AML-193 (cell line): ENCODE measurements around the gene FOXO6.

Experiments used
- DNase-seq, 2 experiments: peaks; one replicate each; lab custom pipeline; 2025; lab: John Stamatoyannopoulos, UW

FOXO6 gene

DNA sequence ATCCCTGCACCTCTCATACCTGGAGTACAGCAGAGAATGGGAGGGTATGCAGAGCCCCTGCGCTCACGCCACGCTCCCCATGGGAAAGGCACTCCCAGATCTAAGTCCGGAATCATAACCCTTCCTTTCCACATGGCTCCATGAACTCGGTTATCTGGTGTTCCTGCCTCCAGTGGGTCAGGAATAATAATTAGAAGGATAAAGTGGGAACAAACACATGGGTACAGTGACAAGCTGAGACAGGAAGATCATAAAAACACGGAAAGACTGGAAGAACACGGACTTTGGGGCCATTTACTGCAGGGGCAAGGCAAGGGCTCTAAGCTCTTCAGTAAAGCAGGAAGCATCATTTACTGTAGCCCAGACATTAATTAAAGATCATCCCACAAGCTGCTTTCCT lies 48.6 kb downstream of the FOXO6 start:
- no peak for DNase-seq

DNA sequence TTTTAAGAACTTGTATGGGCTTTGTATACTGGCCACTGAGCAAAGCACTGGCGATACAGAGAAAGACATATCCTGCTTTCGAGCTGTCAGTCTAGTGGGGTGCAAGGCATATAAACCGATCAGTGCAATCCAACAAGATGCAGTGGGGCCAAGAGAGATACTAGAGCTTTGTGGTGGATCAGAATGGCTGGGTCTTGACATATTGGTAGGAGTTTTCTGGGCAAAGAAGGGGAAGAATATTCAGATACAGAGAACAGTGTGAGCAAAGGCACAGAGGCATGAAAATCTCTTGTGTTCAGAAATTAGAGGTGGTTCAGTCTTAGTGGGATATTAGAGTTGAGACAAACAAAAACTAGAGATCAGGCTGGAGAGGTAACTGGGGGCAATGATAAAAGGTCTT lies 49.2 kb downstream of the FOXO6 start:
- DNase-seq: no peak

DNA sequence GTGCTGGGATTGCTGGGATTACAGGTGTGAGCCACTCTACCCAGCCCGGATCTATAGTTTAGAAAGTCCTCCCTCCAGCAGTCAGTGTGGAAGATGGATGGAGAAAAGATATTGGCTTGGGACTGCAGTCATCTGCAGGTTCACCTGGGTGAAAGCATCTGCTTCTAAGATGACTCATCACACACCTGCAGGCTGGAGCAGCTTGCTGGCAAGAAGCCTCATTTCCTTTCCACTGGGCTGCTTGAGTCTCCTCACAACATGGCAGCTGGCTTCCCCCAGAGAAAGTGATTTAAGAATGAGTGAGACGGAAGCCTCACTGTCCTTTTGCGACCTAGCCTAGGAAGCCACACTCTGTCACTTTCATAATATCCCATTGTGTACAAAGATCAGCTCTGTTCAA lies 50.0 kb downstream of the FOXO6 start:
- no peak for DNase-seq

DNA sequence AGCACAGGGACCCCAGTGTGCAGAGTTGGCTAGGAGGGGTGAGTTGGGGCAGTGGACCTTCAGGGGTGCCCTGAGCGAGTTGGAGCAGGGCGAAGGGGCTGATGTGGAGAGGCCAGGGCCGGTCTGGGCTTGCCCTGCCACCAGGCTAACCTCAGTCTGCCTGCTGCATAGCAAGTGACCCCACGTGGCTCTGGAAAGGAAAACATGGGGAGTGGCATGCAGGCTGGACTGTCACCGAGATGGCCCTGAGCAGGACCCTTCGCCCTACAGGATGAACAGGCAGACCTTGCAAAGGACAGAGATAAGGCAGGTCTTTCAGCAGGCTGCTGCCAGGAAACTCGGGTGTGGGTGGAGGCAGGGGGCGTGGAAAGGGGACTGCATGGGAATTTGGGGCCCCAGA lies 51.5 kb downstream of the FOXO6 start:
- no peak for DNase-seq

DNA sequence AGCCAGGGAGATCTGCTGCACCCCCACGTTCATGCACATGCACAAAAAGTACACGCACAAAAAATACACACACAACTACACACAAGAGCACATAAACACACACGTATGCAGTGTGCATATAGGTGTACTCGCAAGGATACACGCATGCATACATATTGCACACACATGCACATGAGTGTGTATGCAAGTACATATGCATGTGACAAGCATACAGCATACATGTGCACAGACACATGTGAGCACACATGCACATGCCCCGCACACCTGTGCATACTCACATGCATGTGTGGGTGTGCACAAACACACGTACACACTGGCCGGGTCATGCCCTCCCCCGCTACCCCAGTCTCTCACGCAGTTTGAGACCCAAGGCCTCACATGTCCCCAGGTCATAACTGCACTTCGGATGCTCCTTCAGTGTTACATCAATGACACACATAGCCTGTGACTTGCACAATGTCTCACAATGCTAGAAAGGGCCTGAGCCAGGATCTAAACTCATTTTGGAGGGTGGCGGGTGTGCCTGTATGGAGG lies 52.6 kb downstream of the FOXO6 start:
- DNase-seq: no peak

DNA sequence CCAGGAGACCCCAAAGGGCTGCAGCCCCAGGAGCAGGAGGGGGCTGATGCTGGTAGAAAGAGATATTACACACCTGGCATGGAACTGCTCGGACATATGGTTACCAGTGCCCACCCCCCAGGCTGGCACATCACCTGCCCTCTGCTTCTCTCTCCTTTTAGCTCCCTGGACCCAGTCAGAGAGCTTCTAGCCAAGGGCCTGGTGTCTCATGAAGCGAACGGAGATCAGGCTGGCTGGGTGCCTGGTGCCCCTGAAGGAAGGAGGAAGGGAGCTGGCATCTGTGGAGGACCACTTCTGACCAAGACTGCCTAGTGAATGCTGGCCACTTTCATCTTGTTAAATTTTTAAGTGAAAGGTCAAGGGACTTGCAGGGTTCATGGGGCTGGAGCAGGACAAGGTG lies 53.1 kb downstream of the FOXO6 start:
- DNase-seq: no peak

DNA sequence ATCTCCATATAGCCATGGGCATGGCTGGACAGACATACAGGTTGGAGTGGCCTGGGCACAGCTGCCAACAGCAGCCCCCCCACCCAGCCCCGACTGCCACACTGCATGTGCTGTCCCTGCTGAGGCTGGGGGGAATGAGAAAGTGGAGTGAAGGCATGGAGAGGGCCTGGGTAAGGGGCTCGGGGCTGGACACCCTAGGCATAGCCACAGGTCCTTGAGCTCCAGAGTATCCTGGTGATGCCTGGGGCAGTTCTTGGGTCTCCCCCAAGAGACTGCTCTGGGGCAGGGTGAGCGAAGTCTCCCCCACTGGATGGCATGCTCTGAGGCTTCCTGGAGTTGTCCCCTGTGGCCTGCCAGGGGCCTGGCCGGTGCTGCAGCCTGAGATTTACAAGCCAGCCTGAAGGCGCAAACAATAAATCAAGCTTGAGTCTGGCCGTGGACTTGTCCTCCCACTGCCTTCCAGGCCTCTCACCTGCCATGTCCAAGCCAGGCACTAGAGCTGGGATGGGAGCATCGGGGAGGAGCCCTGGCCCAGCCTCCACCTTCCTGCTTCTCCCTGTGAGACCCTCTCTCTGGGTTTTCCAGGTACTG lies 53.6 kb downstream of the FOXO6 start:
- no peak for DNase-seq

DNA sequence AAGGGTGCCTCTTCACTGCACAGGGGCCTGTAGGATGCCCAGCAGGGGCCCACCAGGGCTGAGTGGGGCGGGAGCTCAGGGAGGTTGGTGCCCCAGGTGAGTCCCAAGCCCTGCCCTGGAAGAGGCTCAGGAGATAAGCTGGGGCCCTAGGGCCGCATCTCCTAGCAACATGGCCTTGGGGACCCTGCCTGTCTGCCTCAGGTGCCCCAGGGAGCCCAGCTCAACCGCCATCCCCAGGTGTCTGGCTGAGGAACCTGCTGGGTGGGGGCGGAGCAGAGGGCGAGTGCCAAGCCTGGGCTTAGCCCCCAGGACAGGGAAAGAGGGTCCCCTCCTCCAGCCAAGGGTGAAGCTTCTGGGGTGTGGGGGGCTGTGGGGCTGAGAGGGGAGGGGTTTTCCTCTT lies 54.8 kb downstream of the FOXO6 start:
- DNase-seq: no peak

DNA sequence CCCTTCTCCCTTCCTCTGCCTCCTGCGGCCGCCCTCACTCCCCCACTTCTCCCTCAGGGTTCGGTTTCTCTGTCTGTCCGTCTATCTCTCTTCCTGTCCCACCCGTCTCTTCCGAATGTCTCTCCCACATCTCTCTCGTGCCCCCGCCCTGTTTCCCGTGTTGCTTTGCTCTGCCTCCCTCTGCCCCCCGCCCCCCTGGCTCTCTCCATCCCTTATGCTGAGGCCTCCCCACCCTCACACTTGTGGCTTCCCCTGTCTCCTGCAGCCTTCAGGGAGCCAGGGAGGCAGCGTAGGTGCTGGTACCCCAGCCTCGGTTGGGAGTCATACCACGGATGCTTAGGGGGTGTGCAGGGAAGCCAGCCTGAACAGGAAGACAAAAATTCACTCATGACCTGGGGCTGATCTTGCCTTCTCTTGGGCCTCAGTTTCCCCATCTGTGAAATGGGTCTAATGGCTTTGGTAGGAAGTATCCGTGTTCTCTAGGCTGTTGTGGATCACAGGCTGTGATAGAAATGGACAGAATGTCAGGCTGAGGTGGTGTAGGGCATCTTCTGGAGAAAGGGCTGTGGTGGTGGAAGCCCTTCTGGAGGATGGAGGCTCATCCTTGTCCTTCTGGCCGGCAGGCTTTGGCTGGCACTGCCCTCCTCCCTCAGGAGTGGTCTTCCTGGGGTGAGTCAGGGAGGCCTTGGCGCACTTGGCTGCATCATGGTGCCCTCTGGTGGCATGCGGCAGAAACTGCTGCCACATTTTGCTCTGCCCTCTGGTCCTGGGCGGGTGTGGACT lies 55.5 kb downstream of the FOXO6 start:
- DNase-seq: peak; percentile 14 to 34

DNA sequence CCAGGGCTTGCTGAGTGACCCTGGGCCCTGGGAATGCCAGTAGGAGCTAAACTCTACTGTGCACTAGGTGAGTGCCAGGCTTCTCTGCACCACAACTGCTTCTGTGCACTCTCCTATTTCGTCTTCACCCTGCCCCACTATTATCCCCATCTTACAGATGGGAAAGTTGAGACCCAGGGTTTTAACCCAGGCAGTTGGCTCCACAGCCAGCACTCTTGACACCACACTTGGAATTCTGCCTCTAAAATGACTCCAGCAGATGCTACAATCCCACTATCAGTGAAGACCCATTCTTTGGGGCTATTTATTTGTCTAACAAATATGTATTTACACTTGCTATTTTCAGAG lies 56.1 kb downstream of the FOXO6 start:
- no peak for DNase-seq

DNA sequence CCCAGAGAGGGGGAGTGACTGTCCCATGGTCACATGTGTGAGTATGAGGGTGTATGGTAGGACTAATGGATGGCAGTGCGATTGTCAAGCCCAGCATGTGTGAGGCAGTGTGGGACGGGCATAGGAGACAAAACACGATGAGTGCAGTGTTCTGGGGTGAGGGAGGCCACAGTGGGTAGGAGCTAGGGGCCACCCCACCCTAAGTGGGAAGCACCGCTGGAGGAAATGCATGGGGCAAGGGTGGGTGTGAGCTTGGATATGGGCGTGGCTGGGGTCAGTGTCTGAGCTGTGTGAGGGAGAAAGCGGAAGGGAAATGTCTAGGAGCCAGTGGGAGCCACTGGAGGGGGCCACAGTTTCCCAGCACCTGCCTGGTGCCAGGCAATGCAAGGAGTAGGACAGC lies 56.5 kb downstream of the FOXO6 start:
- DNase-seq: no peak

DNA sequence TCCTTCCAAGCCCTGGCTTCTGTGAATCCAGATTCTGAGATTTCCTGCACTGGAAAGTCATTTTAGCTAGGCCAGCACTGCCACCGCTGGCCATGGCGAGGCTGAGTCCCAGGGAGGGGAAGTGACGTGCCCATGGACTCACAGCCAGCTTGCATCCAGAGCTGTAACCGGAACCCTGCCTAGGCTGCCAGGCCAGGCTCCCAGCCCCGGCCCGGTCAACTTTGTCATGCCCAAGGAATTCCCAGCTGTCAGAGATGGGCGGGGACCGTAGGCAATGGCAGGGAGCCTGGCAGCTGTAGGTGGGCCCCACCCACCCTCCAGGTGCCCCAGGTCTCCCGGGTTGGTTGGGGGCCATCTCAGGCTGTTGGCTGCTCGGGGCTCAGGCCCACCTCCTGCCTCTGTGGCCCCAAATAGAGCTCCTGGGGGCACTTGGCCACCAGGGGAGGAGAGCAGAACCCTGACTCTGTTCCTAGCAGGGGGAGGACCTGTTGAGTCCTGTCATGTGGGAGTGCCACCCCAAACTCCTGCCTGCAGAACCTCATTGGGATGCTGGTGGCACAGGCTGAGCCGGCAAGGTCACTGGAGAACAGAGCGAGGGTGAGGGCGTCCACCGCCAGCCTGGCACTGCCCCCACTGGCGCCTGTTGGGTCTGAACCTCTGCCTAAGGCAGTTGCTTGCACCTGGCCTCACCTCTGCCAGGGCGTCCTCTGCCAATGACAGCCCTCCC lies 57.8 kb downstream of the FOXO6 start:
- DNase-seq: no peak

DNA sequence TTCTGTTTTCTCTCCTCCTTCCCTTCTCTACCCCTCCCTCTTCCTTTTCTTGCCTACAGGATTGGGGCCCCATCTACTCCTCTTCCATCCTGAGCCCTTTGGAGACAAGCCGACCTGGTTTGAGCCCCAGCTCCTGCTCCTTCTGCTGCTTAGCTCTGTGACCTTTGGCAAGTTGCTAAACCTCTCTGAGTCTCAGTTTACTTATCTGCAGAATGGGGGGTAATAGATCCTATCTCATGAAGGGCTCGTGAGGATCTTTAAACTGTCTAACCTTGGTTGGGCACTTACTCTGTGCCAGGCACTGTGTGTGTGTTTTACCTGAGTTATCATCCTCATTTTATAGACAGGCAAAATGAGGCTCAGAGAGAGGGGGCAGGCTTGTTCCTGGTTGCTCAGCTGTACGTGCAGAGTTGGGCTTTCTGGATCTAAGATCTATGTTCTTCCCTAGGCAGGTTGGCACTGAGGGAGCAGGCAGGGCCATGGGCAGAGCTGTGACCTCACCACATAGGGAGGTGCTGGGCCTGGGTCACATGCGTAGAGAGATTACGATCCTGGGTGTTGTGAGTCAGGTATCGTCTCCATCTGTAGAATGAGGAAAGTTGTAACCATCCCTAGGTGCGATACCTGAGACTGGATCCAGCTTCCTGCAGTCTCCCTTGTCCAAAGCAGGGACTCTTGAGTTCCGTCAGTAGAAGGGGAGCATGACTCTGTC lies 58.5 kb downstream of the FOXO6 start:
- DNase-seq: no peak

DNA sequence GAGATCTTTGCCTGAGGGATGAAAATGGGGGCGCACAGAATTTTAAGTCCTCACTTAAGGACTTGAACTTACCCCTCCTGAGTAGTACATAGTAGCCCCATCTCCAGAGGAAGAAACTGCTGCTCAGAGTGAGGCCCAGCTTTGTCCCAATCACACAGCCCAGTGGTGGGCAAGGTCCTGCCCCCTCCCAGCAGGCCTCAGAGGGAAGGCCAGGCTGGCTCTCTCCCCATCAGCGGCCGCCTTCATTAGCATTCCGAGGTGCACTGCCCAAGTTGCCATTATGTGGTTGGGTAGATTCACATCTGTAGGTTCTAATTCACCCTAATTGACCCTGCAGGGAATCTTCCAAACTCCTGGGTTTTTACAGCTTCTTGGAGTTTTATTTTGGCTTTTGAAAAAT lies 59.1 kb downstream of the FOXO6 start:
- no peak for DNase-seq

DNA sequence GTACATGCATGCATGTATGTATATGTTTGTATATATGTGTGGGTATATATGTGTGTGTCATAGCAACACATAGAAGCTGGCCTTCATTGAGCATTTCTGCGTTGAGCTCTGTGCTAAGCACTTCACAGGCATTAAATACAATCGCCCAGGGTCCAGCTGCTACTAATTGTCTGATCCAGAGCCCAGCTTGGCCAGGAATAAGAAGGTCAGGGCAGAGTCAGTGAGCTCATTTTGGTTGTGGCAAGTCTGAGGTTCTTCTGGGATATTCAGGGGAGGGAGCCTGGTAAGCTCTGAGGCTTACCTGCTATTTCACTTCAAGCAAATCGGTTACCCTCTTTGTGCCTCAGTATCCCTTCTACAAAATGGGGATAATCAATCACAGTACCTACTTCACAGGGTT lies 59.6 kb downstream of the FOXO6 start:
- DNase-seq: no peak

DNA sequence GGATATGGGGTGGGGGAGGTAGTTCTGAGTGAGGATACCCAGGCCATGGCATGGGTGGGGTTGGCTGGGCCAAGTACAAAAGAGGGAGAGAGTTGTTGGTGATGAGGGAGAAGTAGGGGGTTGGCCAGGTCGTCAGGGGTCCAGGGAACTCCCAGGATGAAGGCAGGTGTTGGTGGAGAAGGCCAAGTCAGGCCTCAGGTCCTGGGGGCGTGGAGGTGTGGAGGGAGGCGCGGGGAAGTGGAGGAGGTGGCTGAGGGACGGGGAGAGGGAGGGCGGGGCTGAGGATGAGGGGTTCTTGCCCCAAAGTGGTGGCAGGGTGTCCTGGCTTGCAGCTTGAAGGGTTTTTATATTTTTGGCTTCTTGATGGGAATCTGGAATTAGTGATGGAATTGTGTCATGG lies 61.1 kb downstream of the FOXO6 start:
- no peak for DNase-seq

DNA sequence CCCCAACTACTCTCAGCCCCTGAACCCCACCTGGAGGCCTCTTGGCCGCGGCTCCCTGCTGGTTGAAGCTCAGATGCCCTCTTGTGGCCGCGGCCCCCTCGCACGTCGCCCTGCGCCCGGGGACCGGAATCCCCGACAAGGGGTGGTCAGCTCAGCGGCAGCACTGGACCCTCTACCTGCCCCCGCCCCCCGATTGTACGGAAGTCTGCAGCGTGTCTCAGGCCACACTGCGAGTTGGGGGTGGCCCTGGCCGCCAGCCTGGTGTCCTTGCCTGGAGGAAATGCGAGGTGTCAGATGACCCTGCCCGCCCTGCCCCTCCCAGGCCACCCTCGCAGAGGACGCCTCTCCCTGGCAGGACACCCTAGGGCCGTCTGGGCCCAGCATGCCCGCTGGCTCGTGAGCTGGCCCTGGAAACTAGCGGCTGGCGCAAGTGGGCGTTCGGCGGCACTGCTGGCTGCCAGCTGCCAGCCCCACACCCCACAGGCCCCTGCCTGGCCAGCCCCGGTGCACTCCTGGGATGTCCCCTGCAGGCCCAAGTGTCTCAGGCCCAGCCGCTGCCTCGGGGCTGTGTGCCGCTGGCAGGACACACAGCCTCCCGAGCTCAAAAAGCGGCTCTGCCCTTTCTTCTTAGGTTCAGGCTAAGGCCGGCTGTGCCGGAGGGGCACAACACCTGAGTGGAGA lies 62.4 kb downstream of the FOXO6 start:
- DNase-seq: no peak

DNA sequence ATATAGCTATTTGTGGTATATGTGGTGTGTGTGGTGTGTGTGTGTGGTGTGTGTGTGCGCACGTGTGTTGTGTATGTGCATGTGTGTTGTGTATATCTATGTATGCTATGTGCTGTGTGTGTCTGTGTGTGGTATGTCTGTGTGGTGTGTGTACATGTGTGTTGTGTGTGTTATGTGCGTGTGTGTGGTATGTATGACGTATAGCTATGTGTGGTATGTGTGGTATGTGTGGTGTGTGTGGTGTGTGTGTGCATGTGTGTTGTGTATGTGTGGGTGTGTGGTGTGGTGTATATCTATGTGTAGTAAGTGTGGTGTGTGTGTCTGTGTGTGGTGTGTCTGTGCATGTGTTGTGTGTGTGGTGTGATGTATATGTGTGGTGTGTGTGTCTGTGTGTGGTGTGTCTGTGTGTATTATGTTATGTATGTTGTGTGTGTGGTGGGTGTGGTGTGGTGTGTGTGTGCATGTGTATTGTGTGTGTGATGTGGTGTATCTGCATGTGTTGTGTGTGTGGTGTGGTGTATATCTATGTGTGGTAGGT lies 63.4 kb downstream of the FOXO6 start:
- DNase-seq: no peak

DNA sequence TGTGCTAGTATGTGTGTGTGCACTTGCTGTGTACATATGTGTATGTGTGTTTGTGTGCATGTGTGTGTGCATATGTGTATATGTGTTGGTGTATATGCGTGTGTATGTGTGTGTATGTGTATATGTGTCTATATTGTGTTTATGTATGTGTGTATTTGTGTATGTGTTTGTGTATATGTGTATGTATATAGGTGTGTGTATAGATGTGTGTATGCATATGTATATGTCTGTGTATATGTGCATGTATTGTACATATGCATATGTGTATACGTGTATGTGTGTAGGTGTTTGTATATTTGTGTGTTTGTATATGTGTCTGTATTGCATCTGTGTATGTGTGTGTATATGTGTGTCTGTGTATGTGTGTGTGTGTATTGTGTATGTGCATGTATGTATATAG lies 64.1 kb downstream of the FOXO6 start:
- DNase-seq: no peak

DNA sequence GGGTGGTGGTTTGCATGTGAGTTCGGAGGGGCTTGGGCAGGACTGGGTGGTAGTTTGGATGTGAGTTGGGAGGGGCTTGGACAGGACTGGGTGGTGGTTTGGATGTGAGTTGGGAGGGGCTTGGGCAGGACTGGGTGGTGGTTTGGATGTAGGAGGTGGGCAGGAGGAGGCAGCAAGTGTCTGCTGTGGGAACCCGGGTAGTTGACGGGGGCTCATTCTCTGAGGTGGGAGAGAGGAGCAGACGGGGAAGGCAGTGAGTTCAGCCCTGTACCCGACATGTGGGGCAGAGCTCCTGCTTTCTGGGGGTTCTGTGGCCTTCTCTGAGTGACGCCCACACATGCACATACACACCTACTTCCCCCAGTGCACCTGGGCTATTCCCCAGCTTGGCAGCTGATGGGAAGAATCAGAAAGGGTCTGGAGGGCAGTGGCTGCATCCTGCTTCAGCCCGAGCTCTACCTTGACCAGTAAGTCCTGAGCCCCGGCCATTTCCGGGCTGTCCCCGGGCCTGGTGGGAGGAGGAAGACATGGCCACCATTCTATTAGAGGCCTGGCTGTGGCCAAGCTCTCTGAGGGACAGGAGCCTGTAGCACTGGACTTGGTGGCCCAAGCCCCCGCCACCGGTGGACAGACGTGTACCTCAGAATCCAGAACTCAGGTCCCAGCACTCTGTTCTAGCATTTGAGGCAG lies 65.1 kb downstream of the FOXO6 start:
- no peak for DNase-seq
